GM12801 (cell line): ENCODE data around the gene SPAG5.

ENCODE experiments used
- CTCF ChIP-seq: IDR thresholded peaks from one replicate; pipeline ENCODE4 v1.5.1; 2011; ENCODE audit warnings: control low read depth; ENCODE audit not compliant: insufficient read length; ENCODE audit errors: extremely low read depth

The SPAG5 gene

GRCh38 chr17:28534740-28535375, 64.0 kb downstream of the SPAG5 start:
- TF ChIP-seq CTCF, result no peak

- TF ChIP-seq CTCF, result no peak
Measured at GRCh38 chr17:28533091-28533807, 65.6 kb downstream of the SPAG5 start.

- no peak for TF ChIP-seq CTCF
Measured at GRCh38 chr17:28532050-28532960, 66.5 kb downstream of the SPAG5 start.

- no peak for TF ChIP-seq CTCF
Measured at GRCh38 chr17:28530926-28531325, 67.9 kb downstream of the SPAG5 start.

- no peak for TF ChIP-seq CTCF
Measured at GRCh38 chr17:28530250-28530649, 68.6 kb downstream of the SPAG5 start.

GRCh38 chr17:28529013-28529400, 69.8 kb downstream of the SPAG5 start:
- no peak for TF ChIP-seq CTCF

GRCh38 chr17:28528327-28529012, 70.4 kb downstream of the SPAG5 start:
- no peak for TF ChIP-seq CTCF
